ENCODE measurements around the gene SHC3.
A peak's percentile ranks its signal among the peaks of the same experiment; 100 is the strongest.

The SHC3 gene

GRCh38 chr9:88988796-88989641 is 189.6 kb downstream of the SHC3 start:
- Histone ChIP-seq H3K4me3 (ENCODE audit: low read depth, low read length) (no peak overlapping the region), H3K79me2 (ENCODE audit: control insufficient read depth, insufficient read depth, low read length, poor library complexity) (peaks cover 11% of the 10 kb centered on the region), H3K27ac (ENCODE audit: low read depth, low read length) (no peak overlapping the region), H3K14ac (ENCODE audit: low read length) (no peak overlapping the region), H4K8ac (ENCODE audit: low read depth, low read length) (no peak overlapping the region), H3K9me3 (ENCODE audit: insufficient read depth, low read depth, low read length) (no peaks in the 10 kb centered on the region), H3K27me3 (ENCODE audit: insufficient read depth, low read length) (no peaks in the 10 kb centered on the region), H2BK120ac (ENCODE audit: insufficient read depth, low read length, poor library complexity) (no peak overlapping the region), H3K4ac (ENCODE audit: low read depth, low read length) (no peak overlapping the region), H2AFZ (ENCODE audit: insufficient read depth, low read length, poor library complexity) (no peak overlapping the region), H3K79me1 (ENCODE audit: low read length) (peaks cover 11% of the 10 kb centered on the region), H4K91ac (ENCODE audit: low read depth, low read length) (no peak overlapping the region), H2BK12ac (ENCODE audit: low read length) (no peak overlapping the region), H3K4me1 (ENCODE audit: control insufficient read depth in 1 of 2, insufficient read depth in 2 of 2, low read length in 2 of 2) (peaks cover 10 to 16% of the 10 kb centered on the region in 2 experiments), H3K36me3 (ENCODE audit: control insufficient read depth in 1 of 2, insufficient read depth in 2 of 2, low read length in 2 of 2) (peaks cover 4% of the 10 kb centered on the region in 2 experiments), H2AK5ac (ENCODE audit: low read length) (no peak overlapping the region), H3K9ac (ENCODE audit: low read length) (no peak overlapping the region), H3K18ac (ENCODE audit: low read length) (no peak overlapping the region), H3K4me2 (ENCODE audit: low read length) (no peak overlapping the region), H2BK5ac (ENCODE audit: low read depth, low read length, poor library complexity) (no peak overlapping the region), H3K23ac (ENCODE audit: low read length) (no peak overlapping the region), H4K12ac (ENCODE audit: low read depth, low read length) (no peak overlapping the region)
- peak in 1 of 2 donors; percentile 13 for DNase-seq
- no CpG with 5 or more reads among the region's 7 CpGs for WGBS (ENCODE audit: extremely low coverage, insufficient coverage, insufficient read length)

GRCh38 chr9:88987661-88988060 is 191.0 kb downstream of the SHC3 start:
- no peak overlapping the region for H3K9ac ChIP-seq (ENCODE audit: low read length)
- no peak overlapping the region for H3K23ac ChIP-seq (ENCODE audit: low read length)
- no peak overlapping the region for H3K14ac ChIP-seq (ENCODE audit: low read length)
- no peak overlapping the region for H2BK5ac ChIP-seq (ENCODE audit: low read depth, low read length, poor library complexity)
- no peak overlapping the region for H4K8ac ChIP-seq (ENCODE audit: low read depth, low read length)
- H3K9me3 ChIP-seq (ENCODE audit: insufficient read depth, low read depth, low read length): no peaks in the 10 kb centered on the region
- H3K4ac ChIP-seq (ENCODE audit: low read depth, low read length): no peak overlapping the region
- no peak overlapping the region for H3K4me3 ChIP-seq (ENCODE audit: low read depth, low read length)
- DNase-seq: no peak
- no peak overlapping the region for H3K27ac ChIP-seq (ENCODE audit: low read depth, low read length)
- H3K79me1 ChIP-seq (ENCODE audit: low read length): peaks cover 11% of the 10 kb centered on the region
- no peak overlapping the region for H2AK5ac ChIP-seq (ENCODE audit: low read length)
- no peak overlapping the region for H2AFZ ChIP-seq (ENCODE audit: insufficient read depth, low read length, poor library complexity)
- no peak overlapping the region for H4K91ac ChIP-seq (ENCODE audit: low read depth, low read length)
- no peak overlapping the region for H3K18ac ChIP-seq (ENCODE audit: low read length)
- H2BK12ac ChIP-seq (ENCODE audit: low read length): no peak overlapping the region
- no peak overlapping the region for H3K4me2 ChIP-seq (ENCODE audit: low read length)
- H3K79me2 ChIP-seq (ENCODE audit: control insufficient read depth, insufficient read depth, low read length, poor library complexity): peaks cover 10% of the 10 kb centered on the region
- no peak overlapping the region for H4K12ac ChIP-seq (ENCODE audit: low read depth, low read length)
- H3K36me3 ChIP-seq (ENCODE audit: control insufficient read depth in 1 of 2, insufficient read depth in 2 of 2, low read length in 2 of 2): no peaks in the 10 kb centered on the region
- WGBS (ENCODE audit: extremely low coverage, insufficient coverage, insufficient read length): no CpG with 5 or more reads among the region's 4 CpGs
- H3K27me3 ChIP-seq (ENCODE audit: insufficient read depth, low read length): no peaks in the 10 kb centered on the region
- peaks cover 6 to 10% of the 10 kb centered on the region in 2 experiments for H3K4me1 ChIP-seq (ENCODE audit: control insufficient read depth in 1 of 2, insufficient read depth in 2 of 2, low read length in 2 of 2)
- no peak overlapping the region for H2BK120ac ChIP-seq (ENCODE audit: insufficient read depth, low read length, poor library complexity)

GRCh38 chr9:88986776-88987175 is 191.8 kb downstream of the SHC3 start:
- no peaks in the 10 kb centered on the region for H3K36me3 ChIP-seq (ENCODE audit: control insufficient read depth in 1 of 2, insufficient read depth in 2 of 2, low read length in 2 of 2)
- H2AFZ ChIP-seq (ENCODE audit: insufficient read depth, low read length, poor library complexity): no peak overlapping the region

GRCh38 chr9:88985616-88986015 is 193.0 kb downstream of the SHC3 start:
- Histone ChIP-seq H4K8ac (ENCODE audit: low read depth, low read length) (no peak overlapping the region), H2BK120ac (ENCODE audit: insufficient read depth, low read length, poor library complexity) (no peak overlapping the region), H3K79me2 (ENCODE audit: control insufficient read depth, insufficient read depth, low read length, poor library complexity) (no peaks in the 10 kb centered on the region), H2BK12ac (ENCODE audit: low read length) (no peak overlapping the region), H3K79me1 (ENCODE audit: low read length) (peaks cover 1% of the 10 kb centered on the region), H3K18ac (ENCODE audit: low read length) (no peak overlapping the region), H2AFZ (ENCODE audit: insufficient read depth, low read length, poor library complexity) (no peak overlapping the region), H4K91ac (ENCODE audit: low read depth, low read length) (no peak overlapping the region), H3K14ac (ENCODE audit: low read length) (no peak overlapping the region), H3K27me3 (ENCODE audit: insufficient read depth, low read length) (no peaks in the 10 kb centered on the region), H3K4ac (ENCODE audit: low read depth, low read length) (no peak overlapping the region), H4K12ac (ENCODE audit: low read depth, low read length) (no peak overlapping the region), H3K9me3 (ENCODE audit: insufficient read depth, low read depth, low read length) (no peaks in the 10 kb centered on the region), H2AK5ac (ENCODE audit: low read length) (no peak overlapping the region), H3K4me1 (ENCODE audit: control insufficient read depth in 1 of 2, insufficient read depth in 2 of 2, low read length in 2 of 2) (peaks cover 6 to 7% of the 10 kb centered on the region in 2 experiments), H3K23ac (ENCODE audit: low read length) (no peak overlapping the region), H3K9ac (ENCODE audit: low read length) (no peak overlapping the region), H3K4me3 (ENCODE audit: low read depth, low read length) (no peak overlapping the region), H3K36me3 (ENCODE audit: control insufficient read depth in 1 of 2, insufficient read depth in 2 of 2, low read length in 2 of 2) (no peaks in the 10 kb centered on the region), H2BK5ac (ENCODE audit: low read depth, low read length, poor library complexity) (no peak overlapping the region), H3K4me2 (ENCODE audit: low read length) (no peak overlapping the region), H3K27ac (ENCODE audit: low read depth, low read length) (no peak overlapping the region)
- WGBS (ENCODE audit: extremely low coverage, insufficient coverage, insufficient read length): no CpG with 5 or more reads among the region's 2 CpGs
- no peak for DNase-seq

More at GRCh38 chr9:88986776-88987175, 191.8 kb downstream of the SHC3 start:
- Histone ChIP-seq H2AK5ac (ENCODE audit: low read length) (no peak overlapping the region), H4K91ac (ENCODE audit: low read depth, low read length) (no peak overlapping the region), H3K27me3 (ENCODE audit: insufficient read depth, low read length) (no peaks in the 10 kb centered on the region), H2BK120ac (ENCODE audit: insufficient read depth, low read length, poor library complexity) (no peak overlapping the region), H3K23ac (ENCODE audit: low read length) (no peak overlapping the region), H3K9ac (ENCODE audit: low read length) (no peak overlapping the region), H4K12ac (ENCODE audit: low read depth, low read length) (no peak overlapping the region), H2BK12ac (ENCODE audit: low read length) (no peak overlapping the region), H4K8ac (ENCODE audit: low read depth, low read length) (no peak overlapping the region), H3K4me2 (ENCODE audit: low read length) (no peak overlapping the region), H3K27ac (ENCODE audit: low read depth, low read length) (no peak overlapping the region), H3K79me2 (ENCODE audit: control insufficient read depth, insufficient read depth, low read length, poor library complexity) (peaks cover 6% of the 10 kb centered on the region), H3K18ac (ENCODE audit: low read length) (no peak overlapping the region), H3K4me1 (ENCODE audit: control insufficient read depth in 1 of 2, insufficient read depth in 2 of 2, low read length in 2 of 2) (peaks cover 6 to 9% of the 10 kb centered on the region in 2 experiments), H3K4ac (ENCODE audit: low read depth, low read length) (no peak overlapping the region), H3K14ac (ENCODE audit: low read length) (no peak overlapping the region), H3K4me3 (ENCODE audit: low read depth, low read length) (no peak overlapping the region), H3K9me3 (ENCODE audit: insufficient read depth, low read depth, low read length) (no peaks in the 10 kb centered on the region), H2BK5ac (ENCODE audit: low read depth, low read length, poor library complexity) (no peak overlapping the region), H3K79me1 (ENCODE audit: low read length) (peaks cover 10% of the 10 kb centered on the region)
- DNase-seq: no peak
- no CpG with 5 or more reads among the region's 3 CpGs for WGBS (ENCODE audit: extremely low coverage, insufficient coverage, insufficient read length)

Data from trophoblast cell (in vitro differentiated cells and primary cell).